ENCODE data around the gene PIAS1.

The PIAS1 gene

GRCh38 chr15:68241088-68241935 is 187.2 kb downstream of the PIAS1 start:
- Mint-ChIP-seq H3K4me3 (no peak overlapping the region), H3K4me1 (no peaks in the 10 kb centered on the region), H3K9me3 (peaks cover 11% of the 10 kb centered on the region in 2 donors), H3K27me3 (no peaks in the 10 kb centered on the region), H3K27ac (no peak overlapping the region), H3K36me3 (peaks cover 11 to 19% of the 10 kb centered on the region in 2 donors)
- ATAC-seq (replicated peaks) (no peak), DNase-seq (no peak)
